ENCODE data around the gene TCL1A. TPM values are rescaled to one million over a fixed set of nuclear protein-coding genes. Genes with fewer than 3 reads are reported as not detected.

Gene TCL1A
- under 1 TPM in 1 of 2 experiments, not detected in 1; 0.25 TPM for total RNA-seq

DNA sequence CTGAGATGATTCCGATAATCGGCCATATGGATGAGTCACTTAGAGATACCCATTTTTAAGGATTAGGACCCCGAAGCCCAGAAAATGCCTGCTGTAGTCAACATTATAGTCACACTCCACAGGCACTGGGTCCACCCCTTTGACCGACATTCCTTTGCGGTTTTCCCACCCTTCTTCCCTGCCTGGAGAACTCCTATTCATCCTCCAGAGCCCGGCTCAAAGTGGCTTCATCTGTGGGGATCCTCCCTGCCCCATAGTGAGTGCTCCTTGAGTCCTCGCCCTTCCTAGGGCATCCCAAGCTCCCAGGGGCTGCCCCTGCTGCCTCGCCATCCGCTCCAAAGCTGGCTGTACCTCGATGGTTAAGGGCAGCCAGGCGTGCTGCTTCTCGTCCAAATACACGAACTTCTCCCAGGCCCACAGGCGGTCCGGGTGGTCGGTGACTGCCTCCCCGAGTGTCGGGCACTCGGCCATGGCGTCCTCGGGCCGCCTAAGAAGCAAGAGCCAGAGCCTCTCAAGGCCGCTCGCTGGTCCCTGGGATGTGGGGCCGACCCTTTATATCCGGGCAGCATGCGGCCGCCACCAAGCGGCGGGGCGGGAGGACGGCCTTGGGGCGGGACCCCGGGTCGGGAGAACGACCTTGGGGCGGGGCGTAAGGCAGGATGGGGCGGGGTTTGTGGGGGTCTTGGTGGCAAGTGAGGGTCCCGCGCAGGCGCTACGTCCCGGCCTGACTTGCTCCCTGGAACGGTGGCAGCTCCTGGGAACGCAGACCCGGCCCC, at the start of gene TCL1A:
TSS of gene TCL1A (minus strand) at position 530 of the 776 bp plus-strand sequence. CDS start at position 471, 59 bp downstream.

GRCh38 chr14:95685978-95686922, 27.7 kb downstream of the TCL1A start, which contains the start of gene TCL1B:
TCL1B (plus strand) TSS chr14:95686426; CDS start chr14:95686468, 42 bp downstream.

Other genes starting within 250 kb of the TCL1A start
- gene SYNE3, start 197.5 kb downstream of the TCL1A start, total RNA-seq = 100 to 1,000 TPM; 101 to 109 TPM
- 10 to 100 TPM; 30.3 TPM for gene GLRX5, start 179.1 kb downstream of the TCL1A start, total RNA-seq
- not detected for gene TCL1B, start 27.7 kb downstream of the TCL1A start, total RNA-seq
- not detected for gene TUNAR, start 162.7 kb upstream of the TCL1A start, total RNA-seq

Data from activated naive CD4-positive, alpha-beta T cell treated with anti-CD3 and anti-CD28 coated beads, Interleukin-2, amount 10 ng/mL, durations not matched to agents 5 hours and 36 hours (primary cell).